Colonic mucosa (tissue), 4 donors: ENCODE results near the gene TFPI2. TPM values are rescaled to one million over a fixed set of nuclear protein-coding genes. Genes with fewer than 3 reads are reported as not detected.

ENCODE experiments used
- DNase-seq: peaks from one replicate; pipeline ENCODE4 v3.0.0-alpha.2; 2020
- H3K27ac ChIP-seq: fragments of 200-600 bp; one replicate; pipeline ENCODE4 v1.8.0; 2021
- H3K27me3 ChIP-seq: fragments of 200-600 bp; one replicate; pipeline ENCODE4 v1.8.0; 2021
- H3K36me3 ChIP-seq: fragments of 200-600 bp; one replicate; pipeline ENCODE4 v1.8.0; 2021
- H3K4me1 ChIP-seq: fragments of 200-600 bp; one replicate; pipeline ENCODE4 v1.8.0; 2021; ENCODE audit warnings: mild to moderate bottlenecking
- H3K4me3 ChIP-seq: fragments of 200-600 bp; one replicate; pipeline ENCODE4 v1.8.0; 2021
- H3K9ac ChIP-seq, 2 donors: one replicate each; pipeline ENCODE4 v1.7.0; 2013; ENCODE audit warnings: control low read depth in 2 of 2, low read depth in 2 of 2, low read length in 2 of 2
- H3K9me3 ChIP-seq: fragments of 200-600 bp; one replicate; pipeline ENCODE4 v1.8.0; 2021
- intact Hi-C: fragments of 100-400 bp; cut with DNase I; formaldehyde crosslinking; loops from one replicate; pipeline ENCODE4 v1.14.1; 2022
- total RNA-seq, 2 donors: library from RNA; stranded (reverse); fragmentation: NEBNext Ultra II Directional in 1 of 2; extraction: Animal tissue kit (Norgen Biotek cat#: 25700) in 1 of 2; gene quantifications; one replicate each; pipeline ENCODE4 v1.2.1, GENCODE V29; 2021
- TF ChIP-seq, protein P1 (sequence below): fragments of 200-600 bp; IDR thresholded peaks from one replicate; pipeline ENCODE4 v1.8.0; 2022; ENCODE audit warnings: antibody characterized with exemption, mild to moderate bottlenecking
- donor health status: healthy.
- donor health status: DM: no; HTN: no; CAD: no.
- donor health status: DM: no; HTN: no; CAD: no.

TFPI2 gene
- total RNA-seq, 2 donors from 2014 or later, result 0.30 to 1.6 TPM

DNA sequence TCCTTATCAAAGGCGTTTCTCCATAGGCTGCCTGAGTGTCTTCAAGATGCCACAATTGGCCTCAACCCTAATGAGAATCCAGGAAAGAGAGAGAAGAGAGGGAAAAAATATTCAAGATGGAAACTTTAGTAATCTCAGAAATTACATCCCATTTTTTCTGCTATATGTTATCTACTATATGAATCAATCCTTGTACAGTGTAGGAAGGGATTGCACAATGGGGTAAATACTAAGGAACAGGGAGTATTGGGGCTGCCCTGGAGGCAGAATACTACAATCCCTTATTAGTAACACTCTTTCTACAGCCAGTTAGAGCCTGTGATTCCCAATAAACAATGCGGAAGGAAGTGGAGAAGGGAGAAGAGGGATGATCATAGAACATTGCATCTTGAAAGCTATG, 27.9 kb downstream of the TFPI2 start:
- H3K4me1 ChIP-seq, result no peaks in the 10 kb centered on the region
- H3K9me3 ChIP-seq, result no peaks in the 10 kb centered on the region
- intact Hi-C loops, result no loop called here
- no peak overlapping the region for H3K27ac ChIP-seq
- no peaks in the 10 kb centered on the region for H3K27me3 ChIP-seq
- TF ChIP-seq, protein P1, sequence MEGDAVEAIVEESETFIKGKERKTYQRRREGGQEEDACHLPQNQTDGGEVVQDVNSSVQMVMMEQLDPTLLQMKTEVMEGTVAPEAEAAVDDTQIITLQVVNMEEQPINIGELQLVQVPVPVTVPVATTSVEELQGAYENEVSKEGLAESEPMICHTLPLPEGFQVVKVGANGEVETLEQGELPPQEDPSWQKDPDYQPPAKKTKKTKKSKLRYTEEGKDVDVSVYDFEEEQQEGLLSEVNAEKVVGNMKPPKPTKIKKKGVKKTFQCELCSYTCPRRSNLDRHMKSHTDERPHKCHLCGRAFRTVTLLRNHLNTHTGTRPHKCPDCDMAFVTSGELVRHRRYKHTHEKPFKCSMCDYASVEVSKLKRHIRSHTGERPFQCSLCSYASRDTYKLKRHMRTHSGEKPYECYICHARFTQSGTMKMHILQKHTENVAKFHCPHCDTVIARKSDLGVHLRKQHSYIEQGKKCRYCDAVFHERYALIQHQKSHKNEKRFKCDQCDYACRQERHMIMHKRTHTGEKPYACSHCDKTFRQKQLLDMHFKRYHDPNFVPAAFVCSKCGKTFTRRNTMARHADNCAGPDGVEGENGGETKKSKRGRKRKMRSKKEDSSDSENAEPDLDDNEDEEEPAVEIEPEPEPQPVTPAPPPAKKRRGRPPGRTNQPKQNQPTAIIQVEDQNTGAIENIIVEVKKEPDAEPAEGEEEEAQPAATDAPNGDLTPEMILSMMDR, result no peak
- H3K4me3 ChIP-seq, result no peak overlapping the region
- no peak for DNase-seq
- H3K9ac ChIP-seq, result no peak overlapping the region
- H3K36me3 ChIP-seq, result no peaks in the 10 kb centered on the region

DNA sequence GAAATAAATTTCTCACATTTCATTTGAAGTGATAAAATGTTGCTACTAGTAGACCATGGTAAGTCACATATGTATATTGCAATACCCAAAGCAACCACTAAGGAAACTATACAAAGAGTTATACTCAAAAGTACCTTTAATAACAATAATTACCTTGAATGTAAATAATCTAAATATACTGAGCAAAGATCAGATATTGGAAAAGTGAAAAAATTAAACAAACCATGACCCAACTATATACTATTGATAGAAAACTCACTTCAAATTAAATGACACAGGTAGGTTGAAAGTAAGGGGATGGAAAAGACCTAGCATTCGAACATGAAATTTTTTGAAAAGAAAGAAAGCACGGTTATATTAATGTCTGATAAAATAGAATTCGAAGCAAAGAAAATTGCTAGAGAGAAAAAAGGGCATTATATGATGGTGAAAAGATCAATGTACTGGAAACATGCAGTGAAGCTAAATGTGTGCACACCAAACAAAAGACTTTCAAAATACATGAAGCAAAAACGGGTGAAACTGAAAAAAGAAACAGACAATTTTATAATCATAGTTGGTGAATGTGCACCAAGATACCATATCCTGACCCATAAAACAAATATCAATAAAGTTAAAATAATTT, 29.1 kb downstream of the TFPI2 start:
- Histone ChIP-seq H3K36me3 (no peaks in the 10 kb centered on the region), H3K27ac (no peak overlapping the region), H3K9me3 (no peaks in the 10 kb centered on the region), H3K4me3 (no peak overlapping the region), H3K27me3 (no peaks in the 10 kb centered on the region), H3K9ac (no peak overlapping the region), H3K4me1 (no peaks in the 10 kb centered on the region)
- intact Hi-C loops, result no loop called here
- DNase-seq, result no peak
- TF ChIP-seq, protein P1, result peak; percentile 21

DNA sequence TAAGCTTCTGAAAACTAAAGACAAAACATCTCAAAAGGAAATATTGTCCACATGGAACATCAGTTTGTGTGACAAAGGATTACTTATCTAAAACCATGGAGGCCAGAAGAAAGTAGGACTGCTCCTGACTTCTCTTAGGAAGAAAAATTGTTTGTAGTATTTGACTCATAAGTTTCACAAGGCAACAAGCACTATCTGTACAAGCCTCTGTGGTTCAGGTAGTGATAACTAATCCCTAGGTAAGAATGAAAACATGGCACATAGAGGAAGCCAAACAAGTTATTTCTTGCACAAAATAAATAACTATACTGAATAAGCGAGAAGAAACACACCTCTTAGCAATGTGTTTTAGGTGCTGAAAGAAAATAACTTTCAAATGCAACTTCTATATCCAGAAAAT, 30.3 kb downstream of the TFPI2 start:
- Histone ChIP-seq H3K4me1 (no peaks in the 10 kb centered on the region), H3K9ac (no peak overlapping the region), H3K27me3 (no peaks in the 10 kb centered on the region), H3K9me3 (no peaks in the 10 kb centered on the region), H3K4me3 (no peak overlapping the region), H3K27ac (no peak overlapping the region), H3K36me3 (no peaks in the 10 kb centered on the region)
- intact Hi-C loops, result no loop called here
- TF ChIP-seq, protein P1, result no peak
- DNase-seq, result no peak

DNA sequence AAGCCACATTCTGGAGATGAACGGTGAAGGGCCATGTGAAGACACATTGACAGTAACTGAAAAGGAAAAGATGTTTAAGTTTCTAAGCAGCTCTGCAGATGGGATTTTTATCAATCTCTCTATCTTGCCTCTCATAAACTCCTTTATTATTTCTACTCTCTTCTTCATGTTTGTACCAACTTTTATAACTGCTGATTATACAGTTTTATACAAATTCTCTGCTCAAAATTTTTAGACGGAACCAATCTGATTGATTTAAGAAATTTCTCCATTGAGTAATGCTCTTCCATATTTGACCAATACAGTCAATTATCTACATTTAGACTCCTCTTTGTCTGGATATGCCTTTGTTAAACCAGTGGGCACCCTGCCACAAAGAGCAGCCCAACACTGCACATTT, 31.7 kb downstream of the TFPI2 start:
- DNase-seq, result no peak
- TF ChIP-seq, protein P1, result no peak
- H3K27ac ChIP-seq, result no peak overlapping the region
- H3K9ac ChIP-seq, result no peak overlapping the region
- no peaks in the 10 kb centered on the region for H3K27me3 ChIP-seq
- no peaks in the 10 kb centered on the region for H3K4me1 ChIP-seq
- H3K4me3 ChIP-seq, result no peak overlapping the region
- intact Hi-C loops, result no loop called here
- no peaks in the 10 kb centered on the region for H3K36me3 ChIP-seq
- no peaks in the 10 kb centered on the region for H3K9me3 ChIP-seq

DNA sequence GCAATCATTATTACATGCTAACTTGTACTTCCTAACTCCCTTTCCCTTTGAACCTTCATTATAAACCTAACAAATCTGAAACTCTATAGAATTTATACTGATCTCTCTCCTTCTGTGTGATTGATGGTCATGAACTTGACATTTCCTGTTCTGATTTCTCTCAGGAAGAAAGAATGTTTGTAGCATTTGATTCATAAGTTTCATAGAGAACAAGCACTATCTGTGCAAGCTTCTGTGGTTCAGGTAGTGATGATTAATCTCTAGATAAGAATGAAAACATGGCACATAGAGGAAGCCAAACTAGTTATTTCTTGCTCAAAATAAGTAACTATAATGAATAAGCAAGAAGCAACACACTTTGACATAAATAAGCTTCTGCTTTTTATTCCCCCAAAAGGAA, 34.2 kb downstream of the TFPI2 start:
- DNase-seq, result no peak
- no peak overlapping the region for H3K9ac ChIP-seq
- no peak overlapping the region for H3K4me3 ChIP-seq
- H3K36me3 ChIP-seq, result no peaks in the 10 kb centered on the region
- H3K4me1 ChIP-seq, result no peaks in the 10 kb centered on the region
- intact Hi-C loops, result no loop called here
- no peak overlapping the region for H3K27ac ChIP-seq
- TF ChIP-seq, protein P1, result no peak
- H3K9me3 ChIP-seq, result no peaks in the 10 kb centered on the region
- H3K27me3 ChIP-seq, result no peaks in the 10 kb centered on the region
